ENCODE measurements around the gene CNFN. TPM values are rescaled to one million over a fixed set of nuclear protein-coding genes. Genes with fewer than 3 reads are reported as not detected.

Gene CNFN
- total and polyA plus RNA-seq, 8 donors, result 2.0 to 395 (median 5.1) TPM; not detected in 4

DNA sequence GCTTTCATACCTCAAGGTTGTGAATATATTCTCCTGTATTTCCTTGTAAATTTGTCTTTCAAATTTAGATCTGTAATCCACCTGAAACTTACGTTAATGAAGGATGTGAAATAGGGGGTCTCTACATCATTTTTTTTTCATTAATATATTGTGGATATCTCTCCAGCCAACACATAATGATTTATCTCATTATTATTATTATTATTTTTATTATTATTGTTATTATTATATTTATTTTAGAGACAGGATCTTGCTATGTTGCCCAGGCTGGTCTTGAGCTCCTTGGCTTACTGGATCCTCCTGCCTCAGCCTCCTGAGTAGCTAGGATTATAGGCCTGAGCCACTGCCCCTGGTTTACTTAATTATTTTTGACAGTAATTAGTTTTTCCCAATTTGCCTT, 41.4 kb upstream of the CNFN start:
- no peak for TF ChIP-seq EP300 (IDR thresholded peaks at IDR 0.05)
- no peak for TF ChIP-seq POLR2A (IDR thresholded peaks at IDR 0.05)
- TF ChIP-seq, protein P1, sequence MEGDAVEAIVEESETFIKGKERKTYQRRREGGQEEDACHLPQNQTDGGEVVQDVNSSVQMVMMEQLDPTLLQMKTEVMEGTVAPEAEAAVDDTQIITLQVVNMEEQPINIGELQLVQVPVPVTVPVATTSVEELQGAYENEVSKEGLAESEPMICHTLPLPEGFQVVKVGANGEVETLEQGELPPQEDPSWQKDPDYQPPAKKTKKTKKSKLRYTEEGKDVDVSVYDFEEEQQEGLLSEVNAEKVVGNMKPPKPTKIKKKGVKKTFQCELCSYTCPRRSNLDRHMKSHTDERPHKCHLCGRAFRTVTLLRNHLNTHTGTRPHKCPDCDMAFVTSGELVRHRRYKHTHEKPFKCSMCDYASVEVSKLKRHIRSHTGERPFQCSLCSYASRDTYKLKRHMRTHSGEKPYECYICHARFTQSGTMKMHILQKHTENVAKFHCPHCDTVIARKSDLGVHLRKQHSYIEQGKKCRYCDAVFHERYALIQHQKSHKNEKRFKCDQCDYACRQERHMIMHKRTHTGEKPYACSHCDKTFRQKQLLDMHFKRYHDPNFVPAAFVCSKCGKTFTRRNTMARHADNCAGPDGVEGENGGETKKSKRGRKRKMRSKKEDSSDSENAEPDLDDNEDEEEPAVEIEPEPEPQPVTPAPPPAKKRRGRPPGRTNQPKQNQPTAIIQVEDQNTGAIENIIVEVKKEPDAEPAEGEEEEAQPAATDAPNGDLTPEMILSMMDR (IDR thresholded peaks at IDR 0.05), result no peak
- TF ChIP-seq POLR2AphosphoS5 (IDR thresholded peaks at IDR 0.05), result no peak
- WGBS, 5 donors, result 88 to 96% (median 91%) methylated on average over 1 of the region's 1 CpG
- no peak overlapping the region for H3K27ac ChIP-seq
- H3K4me1 ChIP-seq, result peaks cover 4 to 31% (median 18%) of the 10 kb centered on the region in 4 donors
- no peaks in the 10 kb centered on the region for H3K27me3 ChIP-seq
- H3K4me3 ChIP-seq, result no peak overlapping the region
- no peak for DNase-seq
- peaks cover 0 to 64% (median 22%) of the 10 kb centered on the region in 4 donors for H3K36me3 ChIP-seq
- intact Hi-C loops (cut with DNase I; ENCODE audit: low total_unique reads), result no loop called here
- no peaks in the 10 kb centered on the region for H3K9me3 ChIP-seq

DNA sequence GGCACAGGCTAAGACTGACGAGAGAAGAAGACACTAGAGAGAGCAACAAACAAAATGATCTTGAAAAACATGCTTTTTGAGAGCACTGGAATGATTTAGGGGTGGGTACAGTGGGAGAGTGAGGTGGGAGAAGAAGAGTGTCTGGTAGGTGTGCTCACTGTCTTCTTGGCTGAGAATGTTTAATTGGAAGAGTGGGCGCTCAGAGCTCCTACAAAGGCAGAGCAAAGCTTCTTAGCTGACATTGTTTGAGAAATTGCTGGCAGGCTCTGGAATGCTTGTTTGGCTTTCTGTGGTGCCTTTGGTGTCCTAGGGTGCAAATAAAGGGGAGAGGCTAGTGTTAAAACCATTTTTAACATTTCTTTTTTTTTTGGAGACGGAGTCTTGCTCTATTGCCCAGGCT, 38.6 kb upstream of the CNFN start:
- Histone ChIP-seq H3K9me3 (no peaks in the 10 kb centered on the region), H3K27ac (no peak overlapping the region), H3K27me3 (peaks cover 0 to 13% (median 0%) of the 10 kb centered on the region in 3 donors), H3K4me3 (no peak overlapping the region), H3K4me1 (peaks cover 6 to 26% (median 15%) of the 10 kb centered on the region in 4 donors), H3K36me3 (peaks cover 0 to 64% (median 22%) of the 10 kb centered on the region in 4 donors)
- TF ChIP-seq, protein P1 (IDR thresholded peaks at IDR 0.05), result no peak
- no peak for TF ChIP-seq EP300 (IDR thresholded peaks at IDR 0.05)
- WGBS, 5 donors, result 89 to 93% (median 93%) methylated on average over 3 of the region's 3 CpGs
- intact Hi-C loops (cut with DNase I; ENCODE audit: low total_unique reads), result no loop called here
- no peak for DNase-seq

DNA sequence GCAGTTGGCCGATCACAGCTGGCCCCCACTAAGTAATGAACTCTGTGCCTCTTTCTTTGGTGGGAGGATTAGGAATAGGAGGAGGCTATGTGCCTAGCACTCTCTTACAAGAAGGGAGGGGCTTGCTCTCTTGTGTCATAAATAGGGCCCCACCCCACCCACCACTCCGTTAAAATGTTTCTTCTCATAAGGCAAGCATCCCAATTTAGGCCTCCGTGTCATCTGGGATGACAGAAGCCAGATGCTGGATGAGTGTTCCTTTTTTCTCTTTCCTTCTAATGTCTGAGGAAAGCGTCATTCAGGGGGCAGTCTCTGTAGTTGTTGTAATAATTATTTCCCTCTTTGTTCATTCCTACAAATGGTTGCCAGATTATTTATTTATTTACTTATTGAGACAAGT, 37.2 kb upstream of the CNFN start, which contains the start of gene LIPE:
LIPE (minus strand) TSS at position 76 of the 400 bp plus-strand sequence. CDS start 239 bp downstream, outside the sequence.
- no peaks in the 10 kb centered on the region for H3K9me3 ChIP-seq
- peaks cover 13 to 30% (median 22%) of the 10 kb centered on the region in 4 donors for H3K4me1 ChIP-seq
- no peak for TF ChIP-seq POLR2A (IDR thresholded peaks at IDR 0.05)
- no peak for TF ChIP-seq EP300 (IDR thresholded peaks at IDR 0.05)
- TF ChIP-seq POLR2AphosphoS5 (IDR thresholded peaks at IDR 0.05), result no peak
- TF ChIP-seq, protein P1 (IDR thresholded peaks at IDR 0.05), result no peak
- intact Hi-C loops (cut with DNase I; ENCODE audit: low total_unique reads), result no loop called here
- no peak within 1 kb of the TSS for H3K27ac ChIP-seq
- peaks cover 0 to 20% (median 0%) of the 10 kb centered on the region in 3 donors for H3K27me3 ChIP-seq
- WGBS, 5 donors, result 52 to 81% (median 75%) methylated on average over 4 of the region's 4 CpGs
- DNase-seq, result peak in 1 of 2 donors; percentile 87
- peaks cover 0 to 51% (median 21%) of the 10 kb centered on the region in 4 donors for H3K36me3 ChIP-seq
- no peak within 1 kb of the TSS for H3K4me3 ChIP-seq

DNA sequence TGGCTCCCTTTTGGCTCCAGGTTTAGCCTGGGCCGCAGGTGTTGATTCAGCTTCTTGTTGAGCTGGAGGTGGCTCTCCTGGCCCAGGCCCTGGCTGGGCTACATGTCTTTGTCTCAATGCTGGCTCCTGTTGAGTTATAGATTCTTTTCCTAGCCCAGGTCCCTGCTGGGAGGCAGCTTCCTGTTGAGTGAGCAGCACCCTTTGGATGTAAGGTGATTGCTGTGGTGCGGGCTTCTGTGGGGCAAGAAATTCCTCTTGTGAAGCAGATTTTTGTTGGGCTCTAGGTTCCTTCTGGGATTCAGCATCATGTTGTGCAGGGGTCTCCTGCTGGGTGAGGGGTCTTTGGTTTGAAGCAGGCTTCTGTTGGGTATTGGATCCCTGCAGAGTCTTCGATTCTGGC, 36.5 kb upstream of the CNFN start:
- H3K36me3 ChIP-seq, result peaks cover 0 to 45% (median 20%) of the 10 kb centered on the region in 4 donors
- DNase-seq, result no peak
- H3K4me1 ChIP-seq, result peaks cover 13 to 37% (median 27%) of the 10 kb centered on the region in 4 donors
- no peak overlapping the region for H3K4me3 ChIP-seq
- intact Hi-C loops (cut with DNase I; ENCODE audit: low total_unique reads), result no loop called here
- WGBS, 5 donors, result 85 to 96% (median 91%) methylated on average over 2 to 3 of the region's 3 CpGs
- TF ChIP-seq POLR2A (IDR thresholded peaks at IDR 0.05), result no peak
- TF ChIP-seq, protein P1 (IDR thresholded peaks at IDR 0.05), result no peak
- TF ChIP-seq EP300 (IDR thresholded peaks at IDR 0.05), result no peak
- TF ChIP-seq POLR2AphosphoS5 (IDR thresholded peaks at IDR 0.05), result no peak
- no peak overlapping the region for H3K27ac ChIP-seq
- no peaks in the 10 kb centered on the region for H3K9me3 ChIP-seq
- peaks cover 0 to 20% (median 0%) of the 10 kb centered on the region in 3 donors for H3K27me3 ChIP-seq

Data from stomach (tissue), 9 donors.